Neuronal stem cell (in vitro differentiated cells): ENCODE measurements around the gene SMPD3.

Source experiments
- DNase-seq: peaks from one replicate; pipeline ENCODE4 v3.0.0-alpha.2; 2013; ENCODE audit warnings: low spot score
- H2AFZ ChIP-seq: one replicate; pipeline ENCODE4 v1.6.1; 2013; ENCODE audit warnings: mild to moderate bottlenecking, low read length, inconsistent platforms
- H2AK5ac ChIP-seq: 2 replicates; pipeline ENCODE4 v1.6.1; 2013; ENCODE audit warnings: low read depth, mild to moderate bottlenecking, inconsistent platforms, low read length, moderate library complexity, mixed read lengths
- H2BK120ac ChIP-seq: 2 replicates; pipeline ENCODE4 v1.6.1; 2013; ENCODE audit warnings: low read depth, mild to moderate bottlenecking, inconsistent platforms, low read length, moderate library complexity, mixed read lengths
- H2BK12ac ChIP-seq: one replicate; pipeline ENCODE4 v1.6.1; 2013; ENCODE audit warnings: low read length, inconsistent platforms
- H2BK15ac ChIP-seq: 2 replicates; pipeline ENCODE4 v1.6.1; 2013; ENCODE audit warnings: mild to moderate bottlenecking, low read length, inconsistent platforms, mixed read lengths
- H2BK5ac ChIP-seq: one replicate; pipeline ENCODE4 v1.6.1; 2013; ENCODE audit warnings: inconsistent platforms, mild to moderate bottlenecking, low read length, moderate library complexity
- H3K14ac ChIP-seq: one replicate; pipeline ENCODE4 v1.6.1; 2013; ENCODE audit warnings: low read length, inconsistent platforms
- H3K18ac ChIP-seq: 2 replicates; pipeline ENCODE4 v1.6.1; 2013; ENCODE audit warnings: low read length, inconsistent platforms
- H3K23ac ChIP-seq: 2 replicates; pipeline ENCODE4 v1.6.1; 2013; ENCODE audit warnings: low read depth, mild to moderate bottlenecking, mixed read lengths, low read length, inconsistent platforms; ENCODE audit not compliant: poor library complexity
- H3K27ac ChIP-seq: replicated peaks from 3 replicates; pipeline ENCODE4 v1.5.1; 2013; ENCODE audit warnings: low read length, inconsistent platforms
- H3K27me3 ChIP-seq, 3 experiments: 2 replicates each; pipeline ENCODE4 v1.6.1; 2013; ENCODE audit warnings: low read length in 3 of 3, mild to moderate bottlenecking in 2 of 3, inconsistent platforms in 1 of 3, low read depth in 1 of 3, mixed read lengths in 1 of 3, moderate library complexity in 1 of 3; ENCODE audit not compliant: control insufficient read depth in 3 of 3, insufficient read depth in 3 of 3
- H3K36me3 ChIP-seq, 2 donors: replicated peaks in 1 of 2; 2 replicates each; pipeline ENCODE4 v1.6.1; 2013; ENCODE audit warnings: low read length in 2 of 2; ENCODE audit not compliant: control insufficient read depth in 2 of 2, insufficient read depth in 2 of 2
- H3K4ac ChIP-seq: 2 replicates; pipeline ENCODE4 v1.6.1; 2013; ENCODE audit warnings: inconsistent platforms, mild to moderate bottlenecking, low read length, moderate library complexity
- H3K4me1 ChIP-seq, 2 donors: 1 replicate in 1 of 2; 2 replicates in 1 of 2; pipeline ENCODE4 v1.6.1; 2013; ENCODE audit warnings: low read length in 2 of 2, low read depth in 1 of 2; ENCODE audit not compliant: control insufficient read depth in 2 of 2, insufficient read depth in 1 of 2
- H3K4me2 ChIP-seq: one replicate; pipeline ENCODE4 v1.6.1; 2013; ENCODE audit warnings: mild to moderate bottlenecking, low read length, inconsistent platforms; ENCODE audit not compliant: insufficient read depth, poor library complexity, severe bottlenecking
- H3K4me3 ChIP-seq, 2 donors: 2 replicates each; pipeline ENCODE4 v1.5.1; 2013; ENCODE audit warnings: low read length in 2 of 2, mild to moderate bottlenecking in 2 of 2, inconsistent platforms in 1 of 2, moderate library complexity in 1 of 2
- H3K79me1 ChIP-seq: one replicate; pipeline ENCODE4 v1.6.1; 2013; ENCODE audit warnings: low read depth, mild to moderate bottlenecking, inconsistent platforms, low read length, moderate library complexity
- H3K9ac ChIP-seq: one replicate; pipeline ENCODE4 v1.6.1; 2013; ENCODE audit warnings: mild to moderate bottlenecking, low read depth, low read length, inconsistent platforms; ENCODE audit not compliant: poor library complexity
- H3K9me3 ChIP-seq, 2 donors: replicated peaks in 1 of 2; 2 replicates each; pipeline versions ENCODE3 to v1.6.1; 2013; ENCODE audit warnings: low read length in 2 of 2, mild to moderate bottlenecking in 2 of 2, inconsistent platforms in 1 of 2, low read depth in 1 of 2, mixed read lengths in 1 of 2, moderate library complexity in 1 of 2; ENCODE audit not compliant: control insufficient read depth in 2 of 2, insufficient read depth in 1 of 2
- H4K8ac ChIP-seq: one replicate; pipeline ENCODE4 v1.6.1; 2013; ENCODE audit warnings: low read depth, mild to moderate bottlenecking, inconsistent platforms, low read length, moderate library complexity
- H4K91ac ChIP-seq: one replicate; pipeline ENCODE4 v1.6.1; 2013; ENCODE audit warnings: low read length, low read depth, mild to moderate bottlenecking, inconsistent platforms; ENCODE audit not compliant: poor library complexity
- WGBS, 2 donors: extraction: QIAGEN DNeasy Blood & Tissue Kit; methylation state at CpG; one replicate each; pipeline ENCODE4 v1.1.7; 2013; ENCODE audit warnings: missing lambda C conversion rate in 2 of 2, mixed read lengths in 1 of 2; ENCODE audit not compliant: insufficient read length in 2 of 2, insufficient replicate concordance in 1 of 2; ENCODE audit errors: extremely low coverage in 2 of 2; 5-methylcytosine and 5-hydroxymethylcytosine counted together

Gene SMPD3

DNA sequence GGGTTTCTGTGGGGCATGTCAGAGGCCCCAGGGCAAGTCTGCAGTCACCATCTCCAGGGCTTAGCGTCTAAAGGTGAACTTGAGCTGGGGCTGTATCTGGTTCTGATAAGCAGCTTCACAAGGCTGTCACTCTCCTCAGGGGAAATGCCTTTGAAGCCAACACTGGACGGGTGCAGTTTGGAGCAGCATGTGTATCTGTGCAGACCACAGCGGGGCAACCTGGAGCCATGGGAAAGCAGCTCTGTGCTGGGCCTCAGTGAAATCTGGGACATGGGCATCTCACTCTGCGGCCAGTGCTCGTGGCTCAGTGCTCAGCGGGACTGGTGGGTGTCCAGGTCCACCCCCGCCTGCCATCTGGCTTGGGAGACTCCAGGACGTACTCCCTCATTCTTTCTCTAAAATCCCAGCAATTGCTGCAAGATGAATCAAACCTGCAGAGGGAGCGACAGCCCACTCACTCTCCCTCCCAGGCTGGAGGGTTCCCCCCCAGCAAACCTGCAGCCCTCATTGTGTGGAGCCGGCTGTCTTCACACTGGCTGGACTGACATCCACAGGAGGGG is 74.0 kb downstream of the SMPD3 start:
- H2BK120ac ChIP-seq = peak overlapping the region; percentile 36
- no peak overlapping the region for H3K27ac ChIP-seq
- no peak for DNase-seq
- H3K4me2 ChIP-seq = no peak overlapping the region
- H3K9ac ChIP-seq = peak overlapping the region; percentile 47
- peak overlapping the region; percentile 95 for H3K14ac ChIP-seq
- peak overlapping the region; percentile 76 for H2AK5ac ChIP-seq
- WGBS, 2 donors = no CpG with 5 or more reads among the region's 10 CpGs
- H3K79me1 ChIP-seq = no peaks in the 10 kb centered on the region
- peaks cover 0 to 47% (median 0%) of the 10 kb centered on the region in 3 experiments for H3K27me3 ChIP-seq
- H2BK5ac ChIP-seq = no peak overlapping the region
- H3K18ac ChIP-seq = peak overlapping the region; percentile 59
- H3K4ac ChIP-seq = no peak overlapping the region
- no peak overlapping the region for H2AFZ ChIP-seq
- peak overlapping the region; percentile 49 for H3K23ac ChIP-seq
- no peaks in the 10 kb centered on the region for H3K36me3 ChIP-seq
- H2BK15ac ChIP-seq = peak overlapping the region; percentile 53
- no peak overlapping the region for H3K4me3 ChIP-seq
- H4K91ac ChIP-seq = peak overlapping the region; percentile 26
- peak overlapping the region; percentile 87 for H2BK12ac ChIP-seq
- no peaks in the 10 kb centered on the region for H3K9me3 ChIP-seq
- H4K8ac ChIP-seq = no peak overlapping the region
- peaks cover 9 to 16% of the 10 kb centered on the region in 2 donors for H3K4me1 ChIP-seq

DNA sequence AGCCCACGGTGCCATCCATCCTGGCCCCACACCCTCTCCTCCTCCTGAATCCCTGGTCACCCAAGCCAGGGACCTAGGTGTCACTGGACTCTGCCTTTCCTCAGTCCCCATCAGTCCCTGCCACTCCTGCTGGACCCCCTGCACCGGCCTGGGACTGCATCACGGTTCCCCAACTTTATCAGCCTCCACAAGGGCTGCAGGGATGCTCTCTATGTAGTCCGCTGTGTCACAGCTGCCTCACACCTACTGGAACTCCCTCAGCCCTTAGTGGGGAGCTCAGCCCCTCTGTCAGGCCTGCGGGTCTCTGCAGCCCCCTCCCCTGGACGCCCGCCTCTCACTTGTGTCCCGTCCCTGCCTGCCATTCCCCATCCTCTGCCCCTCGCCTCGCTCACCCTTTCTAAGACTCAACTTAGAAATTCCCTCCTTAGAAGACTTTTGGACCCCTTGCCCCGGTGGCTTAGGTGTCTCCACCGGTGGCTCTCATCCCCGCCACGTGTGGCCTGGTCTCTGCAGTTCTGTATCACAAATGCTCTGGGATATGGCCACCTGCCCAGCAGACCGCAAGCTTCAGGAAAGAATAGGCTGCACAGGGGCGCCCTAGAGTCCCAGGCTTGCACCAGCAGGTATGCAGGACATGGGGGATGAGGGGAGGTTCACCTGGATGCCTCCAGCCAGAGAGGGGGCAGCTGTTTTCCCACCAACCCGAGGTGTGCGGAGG is 74.6 kb downstream of the SMPD3 start:
- no peak overlapping the region for H3K4me2 ChIP-seq

DNA sequence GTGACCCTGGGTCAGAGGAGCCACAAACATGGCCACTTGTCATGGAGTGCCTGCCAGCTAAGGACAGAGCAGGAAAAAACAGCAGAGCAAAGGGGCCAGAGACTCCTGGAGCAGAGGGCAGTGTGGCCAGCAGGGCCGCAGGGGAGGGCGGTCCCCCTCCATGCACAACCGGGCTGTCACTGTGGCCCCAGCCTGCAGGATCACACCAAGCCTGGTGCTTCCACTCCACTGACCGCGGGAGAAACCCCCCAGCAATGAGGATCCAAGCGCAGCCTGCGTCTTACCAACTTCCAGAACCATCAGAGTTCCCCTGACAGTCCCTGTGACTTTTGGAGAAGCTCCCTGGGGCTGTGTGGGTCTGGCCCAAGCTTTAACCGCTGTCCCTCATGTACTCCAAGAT is 75.5 kb downstream of the SMPD3 start:
- Histone ChIP-seq H3K14ac (no peak overlapping the region), H3K79me1 (no peaks in the 10 kb centered on the region), H3K4me2 (no peak overlapping the region), H3K23ac (no peak overlapping the region), H2AK5ac (peak overlapping the region; percentile 9), H2BK15ac (no peak overlapping the region), H3K4me1 (peaks cover 16 to 22% of the 10 kb centered on the region in 2 donors), H3K9me3 (no peaks in the 10 kb centered on the region), H3K9ac (no peak overlapping the region), H2AFZ (no peak overlapping the region), H3K27ac (no peak overlapping the region), H2BK120ac (no peak overlapping the region), H2BK12ac (no peak overlapping the region), H3K18ac (no peak overlapping the region), H4K91ac (no peak overlapping the region), H3K4me3 (no peak overlapping the region), H4K8ac (no peak overlapping the region), H3K4ac (no peak overlapping the region), H2BK5ac (no peak overlapping the region), H3K27me3 (peaks cover 0 to 34% (median 0%) of the 10 kb centered on the region in 3 experiments), H3K36me3 (no peaks in the 10 kb centered on the region)
- no peak for DNase-seq
- WGBS, 2 donors = no CpG with 5 or more reads among the region's 8 CpGs

More for the DNA sequence above, 74.6 kb downstream of the SMPD3 start:
- Histone ChIP-seq H3K27ac (no peak overlapping the region), H2AFZ (no peak overlapping the region), H2BK12ac (peak overlapping the region; percentile 23), H2BK120ac (peak overlapping the region; percentile 61), H3K18ac (peak overlapping the region; percentile 59), H3K4me3 (no peak overlapping the region), H4K8ac (no peak overlapping the region), H3K4me1 (peaks cover 12 to 16% of the 10 kb centered on the region in 2 donors), H3K27me3 (peaks cover 0 to 40% (median 0%) of the 10 kb centered on the region in 3 experiments), H2BK5ac (no peak overlapping the region), H3K9me3 (no peaks in the 10 kb centered on the region), H4K91ac (no peak overlapping the region), H3K23ac (peak overlapping the region; percentile 49), H3K9ac (no peak overlapping the region), H2AK5ac (peak overlapping the region; percentile 47), H3K79me1 (no peaks in the 10 kb centered on the region), H3K36me3 (no peaks in the 10 kb centered on the region), H3K14ac (peak overlapping the region; percentile 95), H3K4ac (no peak overlapping the region), H2BK15ac (peak overlapping the region; percentile 54)
- no CpG with 5 or more reads among the region's 18 CpGs for WGBS, 2 donors
- no peak for DNase-seq

DNA sequence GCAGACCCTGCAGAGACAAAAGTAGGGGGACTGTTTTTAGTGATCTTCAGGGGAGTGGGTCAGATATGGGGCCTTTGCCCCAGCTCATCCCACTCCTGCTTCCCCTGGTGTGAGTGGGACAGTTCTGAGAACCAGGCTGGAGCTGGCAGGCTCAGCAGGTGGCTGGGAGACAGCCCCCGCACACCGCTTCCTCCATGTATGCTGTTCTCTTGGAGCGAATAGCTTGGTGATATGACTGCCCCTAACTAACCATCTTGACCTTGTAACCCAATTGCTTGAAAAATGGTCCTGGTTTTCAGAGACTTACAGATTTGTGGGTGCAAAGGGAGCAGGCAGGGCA is 76.0 kb downstream of the SMPD3 start:
- Histone ChIP-seq H3K14ac (no peak overlapping the region), H3K9me3 (no peaks in the 10 kb centered on the region), H2BK15ac (no peak overlapping the region), H2BK12ac (no peak overlapping the region), H3K18ac (no peak overlapping the region), H2BK5ac (peak overlapping the region; percentile 27), H3K4me2 (no peak overlapping the region), H3K23ac (no peak overlapping the region), H2AK5ac (peak overlapping the region; percentile 4), H3K9ac (no peak overlapping the region), H3K4me3 (no peak overlapping the region), H4K91ac (no peak overlapping the region), H3K4ac (no peak overlapping the region), H3K27me3 (peaks cover 0 to 29% (median 0%) of the 10 kb centered on the region in 3 experiments), H2BK120ac (no peak overlapping the region), H3K36me3 (no peaks in the 10 kb centered on the region), H2AFZ (no peak overlapping the region), H3K27ac (no peak overlapping the region), H3K79me1 (no peaks in the 10 kb centered on the region), H4K8ac (no peak overlapping the region), H3K4me1 (peaks cover 14 to 20% of the 10 kb centered on the region in 2 donors)
- WGBS, 2 donors = no CpG with 5 or more reads among the region's 3 CpGs
- DNase-seq = no peak
